Hematopoietic multipotent progenitor cell (in vitro differentiated cells): ENCODE results near the gene ZNF497. TPM values are rescaled to one million over a fixed set of nuclear protein-coding genes. Genes with fewer than 3 reads are reported as not detected.
A peak's percentile ranks its signal among the peaks of the same experiment; 100 is the strongest.

Source experiments
- DNase-seq, 3 donors: peaks; one replicate each; pipeline ENCODE4 v3.0.0-alpha.2; 2011 to 2015; ENCODE audit warnings: low read depth in 2 of 3, low spot score in 2 of 3
- total RNA-seq: library from RNA; depleted of rRNA; stranded (reverse); fragments of >200 nt; gene quantifications from one replicate; pipeline ENCODE4 v1.2.3, GENCODE V29; 2012

ZNF497 gene
- total RNA-seq, 1 donor, result 4.8 TPM

- no peak for DNase-seq
Observed at GRCh38 chr19:58372311-58373133, 10.0 kb upstream of the ZNF497 start.

GRCh38 chr19:58368561-58369360 is 6.2 kb upstream of the ZNF497 start:
- no peak for DNase-seq

GRCh38 chr19:58367698-58368454 is 5.3 kb upstream of the ZNF497 start:
- DNase-seq, result no peak

GRCh38 chr19:58366585-58367430 is 4.3 kb upstream of the ZNF497 start:
- no peak for DNase-seq

GRCh38 chr19:58364146-58364545 is 1.6 kb upstream of the ZNF497 start:
- peak in 2 of 3 donors; percentile 73 to 86 for DNase-seq

- no peak for DNase-seq
Observed at GRCh38 chr19:58361900-58362271, 665 bp downstream of the ZNF497 start.

- no peak for DNase-seq
Observed at GRCh38 chr19:58357481-58358145, 4.9 kb downstream of the ZNF497 start.

GRCh38 chr19:58356766-58357480 is 5.6 kb downstream of the ZNF497 start:
- no peak for DNase-seq

GRCh38 chr19:58355908-58356765 is 6.4 kb downstream of the ZNF497 start:
- DNase-seq, result peak; percentile 34 to 60 (median 56)

- no peak for DNase-seq
Observed at GRCh38 chr19:58355215-58355796, 7.2 kb downstream of the ZNF497 start.

- DNase-seq, result no peak
Observed at GRCh38 chr19:58354478-58355030, 8.0 kb downstream of the ZNF497 start.

GRCh38 chr19:58353717-58354477 is 8.7 kb downstream of the ZNF497 start:
- DNase-seq, result no peak

- no peak for DNase-seq
Observed at GRCh38 chr19:58352760-58353671, 9.5 kb downstream of the ZNF497 start, which contains the start of gene A1BG. Gene A1BG (minus strand): TSS chr19:58353492. CDS start chr19:58353437, 55 bp downstream.

GRCh38 chr19:58351990-58352755 is 10.4 kb downstream of the ZNF497 start:
- DNase-seq, result no peak

GRCh38 chr19:58351558-58351878 is 11.0 kb downstream of the ZNF497 start:
- DNase-seq, result no peak
